IMR-90 (cell line): ENCODE measurements around the gene ABCA8. TPM values are rescaled to one million over a fixed set of nuclear protein-coding genes. Genes with fewer than 3 reads are reported as not detected.

Source experiments
- ATAC-seq: fragments of 200-7000 bp; cut with Tn5 transposase; 2 replicates; pipeline ENCODE4 v1.9.1; 2020; ENCODE audit warnings: low read depth, mild to moderate bottlenecking, moderate library complexity
- BruUV-seq: library from RNA; stranded (reverse); fragments of 400-500 nt; replicated peaks from 2 replicates; lab custom pipeline; 2021; lab: Mats Ljungman, UMichigan
- CTCF ChIA-PET: fragments of 300-600 bp; formaldehyde crosslinking; extraction: SDS; loops from one replicate; lab custom pipeline; 2021; ENCODE audit warnings: antibody characterized with exemption; lab: Yijun Ruan, JAX
- POLR2A ChIA-PET: fragments of 300-600 bp; sonication (Branson Sonifier 250); formaldehyde crosslinking; loops from one replicate; lab custom pipeline; 2022; ENCODE audit warnings: antibody characterized with exemption; ENCODE audit not compliant: unreplicated experiment; lab: Charles Lee
- DNase-seq: peaks from one replicate; pipeline ENCODE4 v3.0.0; 2013
- H2AFZ ChIP-seq: replicated peaks from 2 replicates; pipeline ENCODE3; 2013; ENCODE audit warnings: low read length, mild to moderate bottlenecking; ENCODE audit not compliant: poor library complexity
- H2AK5ac ChIP-seq: 2 replicates; pipeline ENCODE4 v1.6.1; 2013; ENCODE audit warnings: low read depth, low read length, inconsistent platforms
- H2AK9ac ChIP-seq: replicated peaks from 2 replicates; pipeline ENCODE3; 2013; ENCODE audit warnings: mild to moderate bottlenecking, low read depth, low read length, moderate library complexity; ENCODE audit not compliant: poor library complexity
- H2BK120ac ChIP-seq: 2 replicates; pipeline ENCODE4 v1.6.1; 2013; ENCODE audit warnings: low read depth, low read length, inconsistent platforms
- H2BK15ac ChIP-seq: 3 replicates; pipeline ENCODE4 v1.6.1; 2013; ENCODE audit warnings: low read depth, low read length, inconsistent platforms
- H2BK20ac ChIP-seq: 2 replicates; pipeline ENCODE4 v1.6.1; 2013; ENCODE audit warnings: low read depth, mild to moderate bottlenecking, inconsistent platforms, low read length, moderate library complexity
- H2BK5ac ChIP-seq: 2 replicates; pipeline ENCODE4 v1.6.1; 2013; ENCODE audit warnings: mild to moderate bottlenecking, low read depth, low read length, inconsistent platforms; ENCODE audit not compliant: poor library complexity, severe bottlenecking
- H3K14ac ChIP-seq: replicated peaks from 2 replicates; pipeline ENCODE4 v1.6.1; 2013; ENCODE audit warnings: low read depth, low read length, inconsistent platforms
- H3K18ac ChIP-seq: 2 replicates; pipeline ENCODE4 v1.6.1; 2013; ENCODE audit warnings: low read depth, low read length, control low read depth
- H3K23ac ChIP-seq: 2 replicates; pipeline ENCODE4 v1.6.1; 2013; ENCODE audit warnings: low read depth, low read length, inconsistent platforms
- H3K27ac ChIP-seq: 2 replicates; pipeline ENCODE4 v1.5.1; 2013; ENCODE audit warnings: mild to moderate bottlenecking, control low read depth, low read length; ENCODE audit not compliant: insufficient read depth
- H3K27me3 ChIP-seq: 2 replicates; pipeline ENCODE4 v1.6.1; 2013; ENCODE audit warnings: low read length; ENCODE audit not compliant: control insufficient read depth, insufficient read depth
- H3K36me3 ChIP-seq: 2 replicates; pipeline ENCODE4 v1.6.1; 2013; ENCODE audit warnings: low read length, mixed read lengths; ENCODE audit not compliant: control insufficient read depth, insufficient read depth
- H3K4ac ChIP-seq: 2 replicates; pipeline ENCODE4 v1.6.1; 2013; ENCODE audit warnings: low read depth, low read length, inconsistent platforms
- H3K4me1 ChIP-seq: 2 replicates; pipeline ENCODE4 v1.6.1; 2013; ENCODE audit warnings: low read length, mixed read lengths; ENCODE audit not compliant: control insufficient read depth, insufficient read depth
- H3K4me2 ChIP-seq: 2 replicates; pipeline ENCODE4 v1.6.1; 2013; ENCODE audit warnings: low read depth, mild to moderate bottlenecking, control low read depth, low read length, moderate library complexity
- H3K4me3 ChIP-seq: 2 replicates; pipeline ENCODE4 v1.5.1; 2013; ENCODE audit warnings: low read depth, mild to moderate bottlenecking, control low read depth, low read length, moderate library complexity; ENCODE audit not compliant: insufficient read depth
- H3K56ac ChIP-seq: 2 replicates; pipeline ENCODE4 v1.6.1; 2013; ENCODE audit warnings: low read length, inconsistent platforms; ENCODE audit not compliant: insufficient read depth; ENCODE audit errors: extremely low read depth
- H3K79me1 ChIP-seq, 2 experiments: 2 replicates each; pipeline ENCODE4 v1.6.1; 2013; ENCODE audit warnings: low read length in 2 of 2, inconsistent platforms in 1 of 2, low read depth in 1 of 2
- H3K9ac ChIP-seq: 2 replicates; pipeline ENCODE4 v1.6.1; 2013; ENCODE audit warnings: low read depth, low read length, control low read depth
- H3K9me1 ChIP-seq: 2 replicates; pipeline ENCODE4 v1.6.1; 2013; ENCODE audit warnings: low read length, inconsistent platforms; ENCODE audit not compliant: insufficient read depth
- H3K9me3 ChIP-seq: 2 replicates; pipeline ENCODE4 v1.6.1; 2013; ENCODE audit warnings: low read length; ENCODE audit not compliant: control insufficient read depth, insufficient read depth
- H4K20me1 ChIP-seq: 2 replicates; pipeline ENCODE4 v1.6.1; 2013; ENCODE audit warnings: low read length, inconsistent platforms; ENCODE audit not compliant: insufficient read depth
- H4K5ac ChIP-seq: 2 replicates; pipeline ENCODE4 v1.6.1; 2013; ENCODE audit warnings: mild to moderate bottlenecking, low read depth, low read length, control low read depth
- H4K8ac ChIP-seq, 2 experiments: 2 replicates each; pipeline ENCODE4 v1.6.1; 2013; ENCODE audit warnings: low read depth in 2 of 2, low read length in 2 of 2, control low read depth in 1 of 2, inconsistent platforms in 1 of 2
- H4K91ac ChIP-seq: 2 replicates; pipeline ENCODE4 v1.6.1; 2013; ENCODE audit warnings: low read depth, low read length, inconsistent platforms; ENCODE audit not compliant: insufficient read depth
- CEBPB ChIP-seq: IDR thresholded peaks from 2 replicates; pipeline ENCODE4 v1.6.1; 2012; ENCODE audit warnings: low read depth, low read length, improper control_type of control experiment
- CTCF ChIP-seq: conservative IDR thresholded peaks from 2 replicates; pipeline ENCODE4 v1.5.1; 2012; ENCODE audit warnings: mild to moderate bottlenecking, low read depth, low read length, improper control_type of control experiment
- FOS ChIP-seq: fragments of 150-350 bp; IDR thresholded peaks from 2 replicates; pipeline ENCODE4 v1.6.1; 2016; ENCODE audit warnings: low read depth, low read length
- MAFK ChIP-seq: IDR thresholded peaks from 2 replicates; pipeline ENCODE4 v1.6.1; 2012; ENCODE audit warnings: low read depth, low read length, improper control_type of control experiment
- NFE2L2 ChIP-seq: fragments of 150-350 bp; IDR thresholded peaks from 2 replicates; pipeline ENCODE4 v1.6.1; 2016; ENCODE audit warnings: low read depth, mild to moderate bottlenecking, low read length
- POLR2A ChIP-seq: IDR thresholded peaks from 2 replicates; pipeline ENCODE4 v1.6.1; 2012; ENCODE audit warnings: mild to moderate bottlenecking, low read depth, low read length
- RAD21 ChIP-seq: IDR thresholded peaks from 2 replicates; pipeline ENCODE4 v1.6.1; 2012; ENCODE audit warnings: low read length, improper control_type of control experiment
- RCOR1 ChIP-seq: IDR thresholded peaks from 2 replicates; pipeline ENCODE4 v1.6.1; 2012; ENCODE audit warnings: mild to moderate bottlenecking, low read length, improper control_type of control experiment; ENCODE audit not compliant: insufficient replicate concordance
- USF2 ChIP-seq: fragments of 150-350 bp; IDR thresholded peaks from 2 replicates; pipeline ENCODE4 v1.6.1; 2017; ENCODE audit warnings: mild to moderate bottlenecking, antibody characterized with exemption, low read length, low read depth
- whole genome bisulfite sequencing, 2 experiments: methylation state at CpG; one replicate each; pipeline versions ENCODE4 v1.1.5 to v1.1.7; 2013; ENCODE audit warnings: missing lambda C conversion rate in 2 of 2; ENCODE audit not compliant: insufficient read length in 1 of 2; ENCODE audit errors: extremely low coverage in 2 of 2; 5-methylcytosine and 5-hydroxymethylcytosine counted together
- dilution Hi-C: fragments of 300-500 bp; cut with HindIII; formaldehyde crosslinking; loops from one replicate; pipeline ENCODE4 v1.14.3; 2018; ENCODE audit warnings: low sequenced_read_pairs; ENCODE audit not compliant: unreplicated experiment
- in situ Hi-C: fragments of 300-500 bp; cut with MboI; formaldehyde crosslinking; loops from 3 replicates; pipeline ENCODE4 v1.14.3; 2019; ENCODE audit warnings: low sequenced_read_pairs, inconsistent platforms, mixed read lengths
- intact Hi-C: fragments of 100-400 bp; cut with micrococcal nuclease; formaldehyde crosslinking; loops from 2 replicates; pipeline ENCODE4 v1.10.0; 2022
- polyA plus RNA-seq, 3 experiments: library from polyadenylated mRNA; depleted of rRNA; stranded (reverse); fragments of >200 nt; gene quantifications; 2 replicates each; pipeline ENCODE4 v1.2.3, GENCODE V29; 2012; ENCODE audit warnings: low replicate concordance in 1 of 3
- total RNA-seq: library from RNA; depleted of rRNA; stranded (reverse); fragments of >200 nt; gene quantifications from 2 replicates; pipeline ENCODE4 v1.2.3, GENCODE V29; 2012
- TF ChIP-seq, protein P1 (sequence below): fragments of 150-350 bp; IDR thresholded peaks from 2 replicates; pipeline ENCODE4 v1.6.1; 2016; ENCODE audit warnings: low read depth, mild to moderate bottlenecking, low read length, moderate library complexity, borderline replicate concordance

ABCA8 gene
- total and polyA plus RNA-seq, 2 of the 4 experiments (the other 2 are of a cell fraction), result 1.8 TPM

- dilution Hi-C loops, result no loop called here
- no TSS peak for BruUV-seq
- WGBS, 2 experiments, result no CpG with 5 or more reads among the region's 2 CpGs
These were observed 83.7 kb downstream of the ABCA8 start for GRCh38 chr17:68871447-68871846.

More at GRCh38 chr17:68871447-68871846, 83.7 kb downstream of the ABCA8 start:
- Histone ChIP-seq H3K4me2 (no peak overlapping the region), H2BK15ac (no peak overlapping the region), H3K4me1 (no peaks in the 10 kb centered on the region), H4K20me1 (no peaks in the 10 kb centered on the region), H3K9me1 (no peaks in the 10 kb centered on the region), H2BK120ac (no peak overlapping the region), H3K14ac (no peak overlapping the region), H3K4ac (no peak overlapping the region), H3K36me3 (no peaks in the 10 kb centered on the region; the same call in 1 of the 2 replicates), H2AK5ac (no peak overlapping the region), H3K56ac (no peak overlapping the region), H4K8ac (no peak overlapping the region), H3K79me1 (no peaks in the 10 kb centered on the region), H4K91ac (no peak overlapping the region), H2BK20ac (no peak overlapping the region), H2AK9ac (no peak overlapping the region), H2BK5ac (no peak overlapping the region), H3K23ac (no peak overlapping the region), H2AFZ (no peak overlapping the region), H4K5ac (no peak overlapping the region), H3K9ac (no peak overlapping the region), H3K18ac (no peak overlapping the region), H3K27me3 (no peaks in the 10 kb centered on the region), H3K27ac (no peak overlapping the region), H3K9me3 (no peaks in the 10 kb centered on the region), H3K4me3 (no peak overlapping the region)
- intact Hi-C loops, result no loop called here
- CTCF ChIA-PET, result no interaction called here
- in situ Hi-C loops, result no loop called here
- POLR2A ChIA-PET, result no interaction called here
- DNase-seq, result no peak
- TF ChIP-seq RCOR1, result no peak
- no peak for TF ChIP-seq CTCF
- no peak for TF ChIP-seq POLR2A
- TF ChIP-seq, protein P1, sequence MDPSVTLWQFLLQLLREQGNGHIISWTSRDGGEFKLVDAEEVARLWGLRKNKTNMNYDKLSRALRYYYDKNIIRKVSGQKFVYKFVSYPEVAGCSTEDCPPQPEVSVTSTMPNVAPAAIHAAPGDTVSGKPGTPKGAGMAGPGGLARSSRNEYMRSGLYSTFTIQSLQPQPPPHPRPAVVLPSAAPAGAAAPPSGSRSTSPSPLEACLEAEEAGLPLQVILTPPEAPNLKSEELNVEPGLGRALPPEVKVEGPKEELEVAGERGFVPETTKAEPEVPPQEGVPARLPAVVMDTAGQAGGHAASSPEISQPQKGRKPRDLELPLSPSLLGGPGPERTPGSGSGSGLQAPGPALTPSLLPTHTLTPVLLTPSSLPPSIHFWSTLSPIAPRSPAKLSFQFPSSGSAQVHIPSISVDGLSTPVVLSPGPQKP, result no peak
- no peak for TF ChIP-seq NFE2L2
- no peak for TF ChIP-seq FOS
- TF ChIP-seq RAD21, result no peak
- no peak for TF ChIP-seq USF2
- no peak for TF ChIP-seq CEBPB
- no peak for TF ChIP-seq MAFK
- no peak for ATAC-seq
